ENCODE measurements around the gene PRRC2C. TPM values are rescaled to one million over a fixed set of nuclear protein-coding genes. Genes with fewer than 3 reads are reported as not detected.

PRRC2C gene
- total and polyA plus RNA-seq, 2 of the 13 experiments (the other 11 are each of a cell fraction or from before 2014, with no cell fraction given), result 46.2 to 57.0 TPM

DNA sequence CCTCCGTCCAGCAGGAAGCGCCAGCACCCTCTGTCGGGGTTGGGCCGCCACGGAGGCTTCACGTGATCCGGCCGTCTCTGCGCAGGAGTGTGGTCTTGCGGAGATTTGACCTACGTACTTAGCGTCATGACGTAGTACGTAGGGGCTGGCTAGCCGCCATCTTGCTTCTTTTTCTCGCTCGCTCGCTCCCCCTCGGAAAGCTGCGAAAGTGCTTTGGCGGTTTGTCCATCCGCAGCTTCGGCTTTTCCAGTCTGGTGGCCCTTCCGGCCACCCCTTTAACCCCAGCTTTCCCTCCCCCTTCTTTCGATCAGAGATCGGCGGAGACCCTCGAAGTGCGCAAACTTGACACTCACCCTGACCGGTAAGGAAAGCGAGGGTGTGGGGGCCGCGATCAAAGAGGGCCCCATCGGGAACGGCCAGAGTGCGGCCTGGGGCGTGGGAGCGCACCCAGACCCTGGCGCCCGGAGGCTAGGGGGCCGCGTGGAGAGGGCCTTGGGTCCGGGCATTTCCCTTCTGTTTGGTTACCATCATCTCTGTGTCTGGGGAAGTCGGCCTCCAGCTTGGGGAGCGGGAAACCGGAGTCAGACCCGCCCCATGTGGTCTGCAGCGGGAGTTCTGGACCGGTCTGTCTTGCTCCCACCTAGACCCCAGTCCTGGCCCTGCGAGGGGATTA, at the start of gene PRRC2C (continued):
- TF ChIP-seq ZBTB7A (CRISPR knock-in tag; IDR thresholded peaks at IDR 0.05), result peak; percentile 79
- TF ChIP-seq, protein P1, sequence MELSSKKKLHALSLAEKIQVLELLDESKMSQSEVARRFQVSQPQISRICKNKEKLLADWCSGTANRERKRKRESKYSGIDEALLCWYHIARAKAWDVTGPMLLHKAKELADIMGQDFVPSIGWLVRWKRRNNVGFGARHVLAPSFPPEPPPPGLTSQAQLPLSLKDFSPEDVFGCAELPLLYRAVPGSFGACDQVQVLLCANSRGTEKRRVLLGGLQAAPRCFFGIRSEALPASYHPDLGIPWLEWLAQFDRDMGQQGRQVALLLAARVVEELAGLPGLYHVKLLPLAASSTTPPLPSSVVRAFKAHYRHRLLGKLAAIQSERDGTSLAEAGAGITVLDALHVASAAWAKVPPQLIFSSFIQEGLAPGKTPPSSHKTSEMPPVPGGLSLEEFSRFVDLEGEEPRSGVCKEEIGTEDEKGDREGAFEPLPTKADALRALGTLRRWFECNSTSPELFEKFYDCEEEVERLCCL (CRISPR knock-in tag; IDR thresholded peaks at IDR 0.05; ENCODE audit: borderline replicate concordance), result no peak
- TF ChIP-seq, protein P2, sequence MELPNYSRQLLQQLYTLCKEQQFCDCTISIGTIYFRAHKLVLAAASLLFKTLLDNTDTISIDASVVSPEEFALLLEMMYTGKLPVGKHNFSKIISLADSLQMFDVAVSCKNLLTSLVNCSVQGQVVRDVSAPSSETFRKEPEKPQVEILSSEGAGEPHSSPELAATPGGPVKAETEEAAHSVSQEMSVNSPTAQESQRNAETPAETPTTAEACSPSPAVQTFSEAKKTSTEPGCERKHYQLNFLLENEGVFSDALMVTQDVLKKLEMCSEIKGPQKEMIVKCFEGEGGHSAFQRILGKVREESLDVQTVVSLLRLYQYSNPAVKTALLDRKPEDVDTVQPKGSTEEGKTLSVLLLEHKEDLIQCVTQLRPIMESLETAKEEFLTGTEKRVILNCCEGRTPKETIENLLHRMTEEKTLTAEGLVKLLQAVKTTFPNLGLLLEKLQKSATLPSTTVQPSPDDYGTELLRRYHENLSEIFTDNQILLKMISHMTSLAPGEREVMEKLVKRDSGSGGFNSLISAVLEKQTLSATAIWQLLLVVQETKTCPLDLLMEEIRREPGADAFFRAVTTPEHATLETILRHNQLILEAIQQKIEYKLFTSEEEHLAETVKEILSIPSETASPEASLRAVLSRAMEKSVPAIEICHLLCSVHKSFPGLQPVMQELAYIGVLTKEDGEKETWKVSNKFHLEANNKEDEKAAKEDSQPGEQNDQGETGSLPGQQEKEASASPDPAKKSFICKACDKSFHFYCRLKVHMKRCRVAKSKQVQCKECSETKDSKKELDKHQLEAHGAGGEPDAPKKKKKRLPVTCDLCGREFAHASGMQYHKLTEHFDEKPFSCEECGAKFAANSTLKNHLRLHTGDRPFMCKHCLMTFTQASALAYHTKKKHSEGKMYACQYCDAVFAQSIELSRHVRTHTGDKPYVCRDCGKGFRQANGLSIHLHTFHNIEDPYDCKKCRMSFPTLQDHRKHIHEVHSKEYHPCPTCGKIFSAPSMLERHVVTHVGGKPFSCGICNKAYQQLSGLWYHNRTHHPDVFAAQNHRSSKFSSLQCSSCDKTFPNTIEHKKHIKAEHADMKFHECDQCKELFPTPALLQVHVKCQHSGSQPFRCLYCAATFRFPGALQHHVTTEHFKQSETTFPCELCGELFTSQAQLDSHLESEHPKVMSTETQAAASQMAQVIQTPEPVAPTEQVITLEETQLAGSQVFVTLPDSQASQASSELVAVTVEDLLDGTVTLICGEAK (IDR thresholded peaks at IDR 0.05), result no peak
- TF ChIP-seq, protein P2 (CRISPR knock-in tag; IDR thresholded peaks at IDR 0.05), result peak; percentile 45; the same call in 1 of the 2 replicates
- TF ChIP-seq, protein P3, sequence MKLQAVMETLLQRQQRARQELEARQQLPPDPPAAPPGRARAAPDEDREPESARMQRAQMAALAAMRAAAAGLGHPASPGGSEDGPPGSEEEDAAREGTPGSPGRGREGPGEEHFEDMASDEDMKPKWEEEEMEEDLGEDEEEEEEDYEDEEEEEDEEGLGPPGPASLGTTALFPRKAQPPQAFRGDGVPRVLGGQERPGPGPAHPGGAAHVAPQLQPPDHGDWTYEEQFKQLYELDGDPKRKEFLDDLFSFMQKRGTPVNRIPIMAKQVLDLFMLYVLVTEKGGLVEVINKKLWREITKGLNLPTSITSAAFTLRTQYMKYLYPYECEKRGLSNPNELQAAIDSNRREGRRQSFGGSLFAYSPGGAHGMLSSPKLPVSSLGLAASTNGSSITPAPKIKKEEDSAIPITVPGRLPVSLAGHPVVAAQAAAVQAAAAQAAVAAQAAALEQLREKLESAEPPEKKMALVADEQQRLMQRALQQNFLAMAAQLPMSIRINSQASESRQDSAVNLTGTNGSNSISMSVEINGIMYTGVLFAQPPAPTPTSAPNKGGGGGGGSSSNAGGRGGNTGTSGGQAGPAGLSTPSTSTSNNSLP (IDR thresholded peaks at IDR 0.05; ENCODE audit: low read depth, low read length), result 0 out of 2 replicates have a peak, but pooled peaks have one; percentile 29
- TF ChIP-seq, protein P4, sequence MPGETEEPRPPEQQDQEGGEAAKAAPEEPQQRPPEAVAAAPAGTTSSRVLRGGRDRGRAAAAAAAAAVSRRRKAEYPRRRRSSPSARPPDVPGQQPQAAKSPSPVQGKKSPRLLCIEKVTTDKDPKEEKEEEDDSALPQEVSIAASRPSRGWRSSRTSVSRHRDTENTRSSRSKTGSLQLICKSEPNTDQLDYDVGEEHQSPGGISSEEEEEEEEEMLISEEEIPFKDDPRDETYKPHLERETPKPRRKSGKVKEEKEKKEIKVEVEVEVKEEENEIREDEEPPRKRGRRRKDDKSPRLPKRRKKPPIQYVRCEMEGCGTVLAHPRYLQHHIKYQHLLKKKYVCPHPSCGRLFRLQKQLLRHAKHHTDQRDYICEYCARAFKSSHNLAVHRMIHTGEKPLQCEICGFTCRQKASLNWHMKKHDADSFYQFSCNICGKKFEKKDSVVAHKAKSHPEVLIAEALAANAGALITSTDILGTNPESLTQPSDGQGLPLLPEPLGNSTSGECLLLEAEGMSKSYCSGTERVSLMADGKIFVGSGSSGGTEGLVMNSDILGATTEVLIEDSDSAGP (CRISPR knock-in tag; IDR thresholded peaks at IDR 0.05; ENCODE audit: borderline replicate concordance), result peak; percentile 86; the same call in 1 of the 2 replicates
- TF ChIP-seq, protein P5, sequence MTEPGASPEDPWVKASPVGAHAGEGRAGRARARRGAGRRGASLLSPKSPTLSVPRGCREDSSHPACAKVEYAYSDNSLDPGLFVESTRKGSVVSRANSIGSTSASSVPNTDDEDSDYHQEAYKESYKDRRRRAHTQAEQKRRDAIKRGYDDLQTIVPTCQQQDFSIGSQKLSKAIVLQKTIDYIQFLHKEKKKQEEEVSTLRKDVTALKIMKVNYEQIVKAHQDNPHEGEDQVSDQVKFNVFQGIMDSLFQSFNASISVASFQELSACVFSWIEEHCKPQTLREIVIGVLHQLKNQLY (CRISPR knock-in tag; IDR thresholded peaks at IDR 0.05), result peak; percentile 100
- 0 out of 2 replicates have a peak, but pooled peaks have one; percentile 34 for TF ChIP-seq ZNF547 (CRISPR knock-in tag; IDR thresholded peaks at IDR 0.05)
- no peak for TF ChIP-seq TAF15 (IDR thresholded peaks at IDR 0.05; ENCODE audit: low read depth, low read length, poor library complexity, severe bottlenecking)
- TF ChIP-seq, protein P6, sequence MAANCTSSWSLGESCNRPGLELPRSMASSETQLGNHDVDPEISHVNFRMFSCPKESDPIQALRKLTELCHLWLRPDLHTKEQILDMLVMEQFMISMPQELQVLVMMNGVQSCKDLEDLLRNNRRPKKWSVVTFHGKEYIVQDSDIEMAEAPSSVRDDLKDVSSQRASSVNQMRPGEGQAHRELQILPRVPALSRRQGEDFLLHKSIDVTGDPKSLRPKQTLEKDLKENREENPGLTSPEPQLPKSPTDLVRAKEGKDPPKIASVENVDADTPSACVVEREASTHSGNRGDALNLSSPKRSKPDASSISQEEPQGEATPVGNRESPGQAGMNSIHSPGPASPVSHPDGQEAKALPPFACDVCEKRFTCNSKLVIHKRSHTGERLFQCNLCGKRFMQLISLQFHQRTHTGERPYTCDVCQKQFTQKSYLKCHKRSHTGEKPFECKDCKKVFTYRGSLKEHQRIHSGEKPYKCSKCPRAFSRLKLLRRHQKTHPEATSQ (CRISPR knock-in tag; IDR thresholded peaks at IDR 0.05; ENCODE audit: borderline replicate concordance), result peak; percentile 89; the same call in 1 of the 2 replicates

Data from HepG2 (cell line).